Endodermal cell (in vitro differentiated cells): Measurements from ENCODE around the gene RARRES2. TPM values are rescaled to one million over a fixed set of nuclear protein-coding genes. Genes with fewer than 3 reads are reported as not detected.

Experiments
- DNase-seq: peaks from one replicate; pipeline ENCODE4 v3.0.0-alpha.2; 2017
- H3K27ac ChIP-seq: 2 replicates; pipeline ENCODE4 v1.5.1; 2013; ENCODE audit warnings: mild to moderate bottlenecking, low read depth, low read length, moderate library complexity
- H3K27me3 ChIP-seq: 2 replicates; pipeline ENCODE4 v1.6.1; 2013; ENCODE audit warnings: mild to moderate bottlenecking, low read length, moderate library complexity; ENCODE audit not compliant: insufficient read depth, control insufficient read depth, poor library complexity, severe bottlenecking
- H3K36me3 ChIP-seq: 2 replicates; pipeline ENCODE4 v1.7.0; 2013; ENCODE audit warnings: mild to moderate bottlenecking, low read length, moderate library complexity; ENCODE audit not compliant: control insufficient read depth, insufficient read depth
- H3K4me1 ChIP-seq: one replicate; pipeline ENCODE4 v1.7.0; 2013; ENCODE audit warnings: low read length; ENCODE audit not compliant: control insufficient read depth, insufficient read depth
- H3K4me3 ChIP-seq: 2 replicates; pipeline ENCODE4 v1.5.1; 2013; ENCODE audit warnings: mild to moderate bottlenecking, low read length, moderate library complexity
- H3K9ac ChIP-seq: 2 replicates; pipeline ENCODE4 v1.6.1; 2013; ENCODE audit warnings: mild to moderate bottlenecking, low read length, moderate library complexity; ENCODE audit not compliant: poor library complexity, severe bottlenecking; ENCODE audit errors: extremely low read depth
- H3K9me3 ChIP-seq: 2 replicates; pipeline ENCODE4 v1.6.1; 2013; ENCODE audit warnings: mild to moderate bottlenecking, low read length, moderate library complexity; ENCODE audit not compliant: control insufficient read depth
- H3K27ac Mint-ChIP-seq: 2 replicates; pipeline ENCODE4 v1.8.0; 2020; ENCODE audit warnings: mixed read lengths
- H3K27me3 Mint-ChIP-seq: 2 replicates; pipeline ENCODE4 v1.8.0; 2021; ENCODE audit warnings: mild to moderate bottlenecking, mixed read lengths; ENCODE audit not compliant: insufficient read depth
- H3K36me3 Mint-ChIP-seq: 2 replicates; pipeline ENCODE4 v1.8.0; 2020; ENCODE audit warnings: low read depth, mixed read lengths
- H3K4me1 Mint-ChIP-seq: 2 replicates; pipeline ENCODE4 v1.8.0; 2020; ENCODE audit warnings: mixed read lengths
- H3K4me3 Mint-ChIP-seq: 2 replicates; pipeline ENCODE4 v1.8.0; 2020; ENCODE audit warnings: mild to moderate bottlenecking, moderate library complexity, mixed read lengths
- H3K9me3 Mint-ChIP-seq: 2 replicates; pipeline ENCODE4 v1.8.0; 2020; ENCODE audit warnings: mild to moderate bottlenecking, mixed read lengths
- WGBS, 2 experiments: methylation state at CpG; one replicate each; pipeline versions ENCODE4 v1.1.5 to v1.1.7; 2013; ENCODE audit warnings: missing lambda C conversion rate in 2 of 2, mixed read lengths in 1 of 2; ENCODE audit not compliant: insufficient coverage in 1 of 2, insufficient read length in 1 of 2; 5-methylcytosine and 5-hydroxymethylcytosine counted together
- total RNA-seq, 2 donors: library from RNA; stranded (reverse); fragmentation: NEBNext Ultra II Directional in 1 of 2; extraction: Animal tissue kit (Norgen Biotek cat#: 25700) in 1 of 2; gene quantifications; 2 replicates in 1 of 2; 3 replicates in 1 of 2; pipeline ENCODE4 v1.2.1, GENCODE V29; 2021
- TF ChIP-seq, protein P1 (sequence below): fragments of 200-600 bp; sonication (generic); conservative IDR thresholded peaks from 2 replicates; pipeline ENCODE4 v1.5.0; 2021; ENCODE audit warnings: antibody characterized with exemption, mild to moderate bottlenecking

RARRES2 gene
- total RNA-seq, 2 donors from 2014 or later: 32.2 to 48.2 TPM

DNA sequence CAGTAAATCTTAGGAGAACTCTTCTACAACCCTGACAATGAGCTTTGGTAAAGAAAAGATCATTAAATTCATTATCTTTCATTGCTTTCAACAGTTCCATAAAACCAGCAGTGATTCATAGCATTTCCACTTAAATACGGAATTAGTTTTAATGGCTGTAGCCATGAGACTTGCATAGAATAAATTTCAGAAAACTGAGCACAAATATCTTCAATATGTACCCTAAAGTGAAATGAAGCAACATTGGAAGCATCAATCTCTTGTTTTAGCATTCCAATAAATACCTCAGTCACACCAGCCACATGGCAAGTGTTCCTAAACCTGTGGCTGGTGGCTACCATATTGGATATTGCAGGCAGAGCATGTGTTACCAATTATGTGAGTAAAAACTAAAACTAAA, 3.6 kb upstream of the RARRES2 start:
- DNase-seq: no peak
- peaks cover 18% of the 10 kb centered on the region for H3K9me3 ChIP-seq
- peaks cover 27% of the 10 kb centered on the region for H3K27me3 ChIP-seq
- peaks cover 9% of the 10 kb centered on the region for H3K4me1 Mint-ChIP-seq
- H3K9me3 Mint-ChIP-seq: peaks cover 16% of the 10 kb centered on the region
- H3K4me1 ChIP-seq: peaks cover 5% of the 10 kb centered on the region
- H3K4me3 ChIP-seq: no peak overlapping the region
- H3K27me3 Mint-ChIP-seq: peaks cover 41% of the 10 kb centered on the region
- no peak overlapping the region for H3K27ac Mint-ChIP-seq
- 100% methylated on average over 1 of the region's 1 CpG for WGBS, 2 experiments
- no peak overlapping the region for H3K9ac ChIP-seq
- H3K36me3 Mint-ChIP-seq: no peaks in the 10 kb centered on the region
- TF ChIP-seq, protein P1, sequence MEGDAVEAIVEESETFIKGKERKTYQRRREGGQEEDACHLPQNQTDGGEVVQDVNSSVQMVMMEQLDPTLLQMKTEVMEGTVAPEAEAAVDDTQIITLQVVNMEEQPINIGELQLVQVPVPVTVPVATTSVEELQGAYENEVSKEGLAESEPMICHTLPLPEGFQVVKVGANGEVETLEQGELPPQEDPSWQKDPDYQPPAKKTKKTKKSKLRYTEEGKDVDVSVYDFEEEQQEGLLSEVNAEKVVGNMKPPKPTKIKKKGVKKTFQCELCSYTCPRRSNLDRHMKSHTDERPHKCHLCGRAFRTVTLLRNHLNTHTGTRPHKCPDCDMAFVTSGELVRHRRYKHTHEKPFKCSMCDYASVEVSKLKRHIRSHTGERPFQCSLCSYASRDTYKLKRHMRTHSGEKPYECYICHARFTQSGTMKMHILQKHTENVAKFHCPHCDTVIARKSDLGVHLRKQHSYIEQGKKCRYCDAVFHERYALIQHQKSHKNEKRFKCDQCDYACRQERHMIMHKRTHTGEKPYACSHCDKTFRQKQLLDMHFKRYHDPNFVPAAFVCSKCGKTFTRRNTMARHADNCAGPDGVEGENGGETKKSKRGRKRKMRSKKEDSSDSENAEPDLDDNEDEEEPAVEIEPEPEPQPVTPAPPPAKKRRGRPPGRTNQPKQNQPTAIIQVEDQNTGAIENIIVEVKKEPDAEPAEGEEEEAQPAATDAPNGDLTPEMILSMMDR: no peak
- no peak overlapping the region for H3K4me3 Mint-ChIP-seq
- H3K27ac ChIP-seq: no peak overlapping the region
- no peaks in the 10 kb centered on the region for H3K36me3 ChIP-seq

DNA sequence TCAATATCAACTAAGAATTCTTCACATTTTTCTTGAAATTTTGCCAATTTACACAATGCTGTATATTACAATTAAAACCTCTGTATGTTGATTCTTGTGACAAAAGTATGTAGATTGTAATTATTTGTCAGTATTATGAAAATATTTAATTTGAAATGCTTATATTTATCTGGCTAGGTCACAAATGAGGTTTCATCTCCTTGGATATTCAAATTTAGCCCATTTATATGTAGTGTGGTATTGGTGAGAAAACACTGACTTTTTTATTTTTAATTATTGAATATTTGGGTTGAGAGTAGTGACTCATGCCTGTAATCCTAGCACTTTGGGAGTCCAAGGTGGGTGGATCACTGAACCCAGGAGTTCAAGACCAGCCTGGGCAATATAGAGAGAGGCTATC, 2.9 kb upstream of the RARRES2 start:
- no peak overlapping the region for H3K4me3 Mint-ChIP-seq
- H3K36me3 ChIP-seq: no peaks in the 10 kb centered on the region
- H3K4me1 ChIP-seq: peaks cover 5% of the 10 kb centered on the region
- no peak for DNase-seq
- H3K4me1 Mint-ChIP-seq: peaks cover 13% of the 10 kb centered on the region
- H3K9me3 ChIP-seq: peaks cover 18% of the 10 kb centered on the region
- H3K9ac ChIP-seq: no peak overlapping the region
- H3K27ac ChIP-seq: no peak overlapping the region
- no peak overlapping the region for H3K27ac Mint-ChIP-seq
- TF ChIP-seq, protein P1: no peak
- H3K27me3 Mint-ChIP-seq: peaks cover 46% of the 10 kb centered on the region
- peaks cover 27% of the 10 kb centered on the region for H3K27me3 ChIP-seq
- no peaks in the 10 kb centered on the region for H3K36me3 Mint-ChIP-seq
- peaks cover 16% of the 10 kb centered on the region for H3K9me3 Mint-ChIP-seq
- H3K4me3 ChIP-seq: no peak overlapping the region

DNA sequence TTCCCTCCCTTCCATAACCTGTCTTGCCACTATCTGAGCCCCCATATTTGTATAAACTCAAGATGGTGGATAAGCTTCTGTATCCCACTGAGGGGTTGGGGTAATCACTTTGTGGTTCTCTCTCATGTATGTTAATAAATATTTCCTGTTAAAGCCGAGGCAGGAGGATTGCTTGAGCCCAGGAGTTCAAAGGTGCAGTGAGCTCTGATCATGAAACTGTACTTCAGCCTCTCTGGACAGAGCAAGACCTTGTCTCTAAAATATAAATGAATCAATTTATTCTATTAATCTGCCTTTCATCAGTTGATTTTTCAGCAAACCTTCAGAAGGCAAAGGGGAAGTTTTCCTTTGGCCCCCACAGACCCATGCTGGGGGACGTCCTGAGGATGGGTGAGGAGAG, 1.8 kb upstream of the RARRES2 start:
- 63 to 81% methylated on average over 1 to 2 of the region's 2 CpGs for WGBS, 2 experiments
- TF ChIP-seq, protein P1: no peak
- Mint-ChIP-seq H3K9me3 (peaks cover 16% of the 10 kb centered on the region), H3K4me1 (peaks cover 13% of the 10 kb centered on the region), H3K27me3 (peaks cover 47% of the 10 kb centered on the region), H3K27ac (no peak overlapping the region), H3K36me3 (no peaks in the 10 kb centered on the region), H3K4me3 (no peak overlapping the region)
- no peak overlapping the region for H3K4me3 ChIP-seq
- peaks cover 5% of the 10 kb centered on the region for H3K4me1 ChIP-seq
- H3K36me3 ChIP-seq: no peaks in the 10 kb centered on the region
- no peak overlapping the region for H3K27ac ChIP-seq
- DNase-seq: no peak
- peaks cover 18% of the 10 kb centered on the region for H3K9me3 ChIP-seq
- H3K27me3 ChIP-seq: peaks cover 27% of the 10 kb centered on the region
- H3K9ac ChIP-seq: no peak overlapping the region
